ENCODE measurements around the gene MME.

Gene MME

DNA sequence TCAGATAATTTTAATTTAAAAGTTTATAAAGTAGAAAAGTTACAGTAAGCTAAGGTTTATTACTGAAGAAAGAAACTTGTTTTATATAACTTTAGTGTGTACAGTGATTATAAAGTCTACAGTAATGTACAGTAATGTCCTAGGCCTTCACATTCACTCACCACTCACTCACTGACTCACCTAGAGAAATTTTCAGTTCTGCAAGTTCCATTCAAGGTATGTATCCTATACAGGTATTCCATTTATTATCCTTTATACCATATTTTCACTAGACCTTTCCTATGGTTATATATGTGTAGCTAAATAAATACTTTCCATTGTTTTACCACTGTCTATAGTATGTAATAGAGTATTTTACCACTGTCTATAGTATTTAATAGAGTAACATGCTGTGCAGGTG, 33.2 kb upstream of the MME start:
- Histone ChIP-seq H3K9me3 (ENCODE audit: insufficient read depth, low read length) (peaks cover 8% of the 10 kb centered on the region), H3K4me3 (ENCODE audit: insufficient read length, low read depth) (no peak overlapping the region), H3K9ac (ENCODE audit: insufficient read length, low read depth) (no peak overlapping the region), H3K36me3 (ENCODE audit: insufficient read depth, insufficient read length, low read length) (no peaks in the 10 kb centered on the region), H3K4me1 (ENCODE audit: insufficient read depth, insufficient read length) (no peaks in the 10 kb centered on the region), H3K27me3 (ENCODE audit: insufficient read depth, insufficient read length) (no peaks in the 10 kb centered on the region)
- TF ChIP-seq ZNF274 (IDR thresholded peaks at IDR 0.05; ENCODE audit: low read depth, low read length) = no peak
- TF ChIP-seq SUZ12 (IDR thresholded peaks at IDR 0.05; ENCODE audit: extremely low read depth, insufficient read depth, insufficient read length) = no peak
- TF ChIP-seq YY1 (IDR thresholded peaks at IDR 0.05; ENCODE audit: insufficient read depth, insufficient read length) = no peak
- DNase-seq (ENCODE audit: low read depth, low spot score) = no peak

DNA sequence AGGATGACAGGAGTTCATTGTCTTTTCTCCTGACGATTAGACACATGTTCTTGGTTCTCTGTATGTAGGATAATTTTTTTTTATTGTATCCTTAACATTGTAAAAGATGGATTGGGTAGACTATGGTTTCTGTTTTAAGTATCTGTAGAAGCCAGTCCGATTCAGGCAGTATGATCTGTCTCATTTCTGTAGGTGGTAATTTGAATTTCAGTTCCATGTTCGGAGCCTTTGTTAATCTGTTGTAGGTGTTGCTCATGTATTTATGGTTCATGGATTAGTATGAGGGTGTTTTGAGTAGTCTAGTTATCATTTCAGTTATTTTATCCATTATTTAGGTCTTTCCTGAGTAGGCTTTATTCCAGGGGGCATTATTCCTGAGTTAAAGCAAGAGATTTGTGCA, 32.4 kb upstream of the MME start:
- no peak for TF ChIP-seq ZNF274 (IDR thresholded peaks at IDR 0.05; ENCODE audit: low read depth, low read length)
- no peak for TF ChIP-seq YY1 (IDR thresholded peaks at IDR 0.05; ENCODE audit: insufficient read depth, insufficient read length)
- no peak for TF ChIP-seq SUZ12 (IDR thresholded peaks at IDR 0.05; ENCODE audit: extremely low read depth, insufficient read depth, insufficient read length)
- Histone ChIP-seq H3K36me3 (ENCODE audit: insufficient read depth, insufficient read length, low read length) (no peaks in the 10 kb centered on the region), H3K27me3 (ENCODE audit: insufficient read depth, insufficient read length) (no peaks in the 10 kb centered on the region), H3K9ac (ENCODE audit: insufficient read length, low read depth) (no peak overlapping the region), H3K4me1 (ENCODE audit: insufficient read depth, insufficient read length) (no peaks in the 10 kb centered on the region), H3K9me3 (ENCODE audit: insufficient read depth, low read length) (peaks cover 16% of the 10 kb centered on the region), H3K4me3 (ENCODE audit: insufficient read length, low read depth) (no peak overlapping the region)
- no peak for DNase-seq (ENCODE audit: low read depth, low spot score)

DNA sequence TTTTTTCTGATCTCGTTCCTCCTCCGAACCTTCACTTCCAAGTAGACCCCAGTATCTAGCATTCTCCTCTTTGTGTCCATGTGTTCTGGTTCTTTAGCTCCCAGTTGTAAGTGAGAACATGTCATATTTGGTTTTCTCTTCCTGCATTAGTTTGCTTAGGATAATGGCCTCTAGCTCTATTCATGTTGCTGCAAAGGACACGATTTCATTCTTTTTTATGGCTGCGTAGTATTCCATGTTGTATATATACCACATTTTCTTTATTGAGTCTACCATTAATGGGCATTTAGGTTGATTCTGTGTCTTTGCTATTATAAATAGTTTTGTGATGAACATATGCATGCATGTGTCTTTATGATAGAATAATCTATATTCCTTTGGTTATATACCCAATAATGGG, 30.2 kb upstream of the MME start:
- H3K4me1 ChIP-seq (ENCODE audit: insufficient read depth, insufficient read length) = no peaks in the 10 kb centered on the region
- H3K9ac ChIP-seq (ENCODE audit: insufficient read length, low read depth) = no peak overlapping the region
- DNase-seq (ENCODE audit: low read depth, low spot score) = no peak
- H3K9me3 ChIP-seq (ENCODE audit: insufficient read depth, low read length) = peaks cover 26% of the 10 kb centered on the region
- H3K4me3 ChIP-seq (ENCODE audit: insufficient read length, low read depth) = no peak overlapping the region
- no peaks in the 10 kb centered on the region for H3K36me3 ChIP-seq (ENCODE audit: insufficient read depth, insufficient read length, low read length)
- no peaks in the 10 kb centered on the region for H3K27me3 ChIP-seq (ENCODE audit: insufficient read depth, insufficient read length)
- TF ChIP-seq YY1 (IDR thresholded peaks at IDR 0.05; ENCODE audit: insufficient read depth, insufficient read length) (no peak), ZNF274 (IDR thresholded peaks at IDR 0.05; ENCODE audit: low read depth, low read length) (no peak), SUZ12 (IDR thresholded peaks at IDR 0.05; ENCODE audit: extremely low read depth, insufficient read depth, insufficient read length) (no peak)

- Histone ChIP-seq H3K27me3 (ENCODE audit: insufficient read depth, insufficient read length) (no peaks in the 10 kb centered on the region), H3K4me1 (ENCODE audit: insufficient read depth, insufficient read length) (no peaks in the 10 kb centered on the region), H3K9me3 (ENCODE audit: insufficient read depth, low read length) (peaks cover 26% of the 10 kb centered on the region), H3K4me3 (ENCODE audit: insufficient read length, low read depth) (no peak overlapping the region), H3K36me3 (ENCODE audit: insufficient read depth, insufficient read length, low read length) (no peaks in the 10 kb centered on the region), H3K9ac (ENCODE audit: insufficient read length, low read depth) (no peak overlapping the region)
- no peak for DNase-seq (ENCODE audit: low read depth, low spot score)
- no peak for TF ChIP-seq ZNF274 (IDR thresholded peaks at IDR 0.05; ENCODE audit: low read depth, low read length)
- no peak for TF ChIP-seq SUZ12 (IDR thresholded peaks at IDR 0.05; ENCODE audit: extremely low read depth, insufficient read depth, insufficient read length)
- no peak for TF ChIP-seq YY1 (IDR thresholded peaks at IDR 0.05; ENCODE audit: insufficient read depth, insufficient read length)
Measured at GRCh38 chr3:155052470-155052869, 27.6 kb upstream of the MME start.

DNA sequence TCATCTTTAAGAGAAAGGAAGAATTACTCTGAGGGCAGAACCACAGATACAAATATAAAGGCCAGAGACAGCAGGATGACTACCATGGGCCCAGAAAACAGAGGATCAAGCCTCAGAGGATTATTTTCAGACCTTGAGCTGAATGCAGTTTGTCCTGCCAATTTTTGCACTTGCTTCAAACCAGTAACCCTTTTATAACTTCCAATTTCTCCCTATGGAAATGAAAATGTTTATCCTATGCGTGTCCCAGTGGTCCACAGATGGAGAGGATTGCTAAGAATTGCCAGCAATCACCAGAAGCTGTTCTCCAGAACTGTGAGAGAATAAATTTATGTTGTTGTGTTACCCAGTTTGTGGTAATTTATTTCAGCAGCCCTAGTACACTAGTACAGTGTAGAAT, 26.4 kb upstream of the MME start:
- H3K27me3 ChIP-seq (ENCODE audit: insufficient read depth, insufficient read length) = no peaks in the 10 kb centered on the region
- H3K4me3 ChIP-seq (ENCODE audit: insufficient read length, low read depth) = no peak overlapping the region
- H3K36me3 ChIP-seq (ENCODE audit: insufficient read depth, insufficient read length, low read length) = no peaks in the 10 kb centered on the region
- TF ChIP-seq SUZ12 (IDR thresholded peaks at IDR 0.05; ENCODE audit: extremely low read depth, insufficient read depth, insufficient read length) (no peak), YY1 (IDR thresholded peaks at IDR 0.05; ENCODE audit: insufficient read depth, insufficient read length) (no peak), ZNF274 (IDR thresholded peaks at IDR 0.05; ENCODE audit: low read depth, low read length) (no peak)
- H3K4me1 ChIP-seq (ENCODE audit: insufficient read depth, insufficient read length) = no peaks in the 10 kb centered on the region
- peaks cover 26% of the 10 kb centered on the region for H3K9me3 ChIP-seq (ENCODE audit: insufficient read depth, low read length)
- DNase-seq (ENCODE audit: low read depth, low spot score) = no peak
- no peak overlapping the region for H3K9ac ChIP-seq (ENCODE audit: insufficient read length, low read depth)

DNA sequence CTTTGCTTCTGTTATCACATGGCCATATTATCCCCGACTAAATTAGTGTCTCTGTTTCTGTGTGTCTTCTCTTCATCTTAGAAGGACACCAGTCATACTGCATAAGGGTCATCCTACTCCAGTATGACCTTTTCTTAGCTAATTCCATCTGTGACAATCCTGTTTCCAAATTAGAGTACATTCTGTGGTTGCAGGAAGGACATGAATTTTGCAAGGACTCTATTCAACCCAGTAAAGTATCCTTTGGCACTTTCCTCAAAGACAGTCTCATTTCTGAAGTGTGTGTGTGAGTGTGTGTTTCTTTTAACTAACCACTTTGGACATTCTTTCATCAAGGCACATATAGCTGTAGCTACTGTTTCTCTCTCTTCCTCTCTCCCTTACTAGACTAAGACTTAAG, 15.2 kb upstream of the MME start:
- H3K9ac ChIP-seq (ENCODE audit: insufficient read length, low read depth) = no peak overlapping the region
- no peak for TF ChIP-seq ZNF274 (IDR thresholded peaks at IDR 0.05; ENCODE audit: low read depth, low read length)
- TF ChIP-seq SUZ12 (IDR thresholded peaks at IDR 0.05; ENCODE audit: extremely low read depth, insufficient read depth, insufficient read length) = no peak
- TF ChIP-seq YY1 (IDR thresholded peaks at IDR 0.05; ENCODE audit: insufficient read depth, insufficient read length) = no peak
- no peaks in the 10 kb centered on the region for H3K9me3 ChIP-seq (ENCODE audit: insufficient read depth, low read length)
- no peaks in the 10 kb centered on the region for H3K4me1 ChIP-seq (ENCODE audit: insufficient read depth, insufficient read length)
- H3K27me3 ChIP-seq (ENCODE audit: insufficient read depth, insufficient read length) = no peaks in the 10 kb centered on the region
- H3K4me3 ChIP-seq (ENCODE audit: insufficient read length, low read depth) = no peak overlapping the region
- no peaks in the 10 kb centered on the region for H3K36me3 ChIP-seq (ENCODE audit: insufficient read depth, insufficient read length, low read length)
- DNase-seq (ENCODE audit: low read depth, low spot score) = no peak

DNA sequence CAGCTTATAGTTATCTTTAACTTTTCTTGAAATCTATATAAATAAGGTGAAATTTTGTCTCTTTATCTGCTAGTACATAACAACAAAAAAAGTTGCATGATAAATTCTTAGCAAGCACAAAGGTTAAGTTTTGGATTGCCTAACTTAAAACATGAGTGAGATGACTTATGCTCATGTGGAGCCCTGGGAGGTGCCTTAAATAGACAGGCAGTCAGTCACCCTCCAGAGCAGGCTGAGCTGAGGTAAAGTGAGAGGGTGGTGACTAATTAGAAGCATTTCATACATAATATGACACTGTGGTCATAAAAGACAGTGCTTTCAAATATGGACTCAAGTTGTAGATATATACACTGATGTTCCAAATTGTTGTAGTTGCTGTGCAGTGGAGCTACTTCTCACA, 14.6 kb upstream of the MME start:
- DNase-seq (ENCODE audit: low read depth, low spot score) = no peak

GRCh38 chr3:155069729-155070128, 10.4 kb upstream of the MME start:
- no peak for DNase-seq (ENCODE audit: low read depth, low spot score)
- no peak for TF ChIP-seq ZNF274 (IDR thresholded peaks at IDR 0.05; ENCODE audit: low read depth, low read length)
- TF ChIP-seq SUZ12 (IDR thresholded peaks at IDR 0.05; ENCODE audit: extremely low read depth, insufficient read depth, insufficient read length) = no peak
- TF ChIP-seq YY1 (IDR thresholded peaks at IDR 0.05; ENCODE audit: insufficient read depth, insufficient read length) = no peak
- no peak overlapping the region for H3K9ac ChIP-seq (ENCODE audit: insufficient read length, low read depth)
- H3K27me3 ChIP-seq (ENCODE audit: insufficient read depth, insufficient read length) = no peaks in the 10 kb centered on the region
- no peak overlapping the region for H3K4me3 ChIP-seq (ENCODE audit: insufficient read length, low read depth)
- no peaks in the 10 kb centered on the region for H3K9me3 ChIP-seq (ENCODE audit: insufficient read depth, low read length)
- H3K36me3 ChIP-seq (ENCODE audit: insufficient read depth, insufficient read length, low read length) = no peaks in the 10 kb centered on the region
- no peaks in the 10 kb centered on the region for H3K4me1 ChIP-seq (ENCODE audit: insufficient read depth, insufficient read length)

More for the DNA sequence above, 14.6 kb upstream of the MME start:
- no peaks in the 10 kb centered on the region for H3K27me3 ChIP-seq (ENCODE audit: insufficient read depth, insufficient read length)
- H3K4me1 ChIP-seq (ENCODE audit: insufficient read depth, insufficient read length) = no peaks in the 10 kb centered on the region
- no peak overlapping the region for H3K9ac ChIP-seq (ENCODE audit: insufficient read length, low read depth)
- no peaks in the 10 kb centered on the region for H3K36me3 ChIP-seq (ENCODE audit: insufficient read depth, insufficient read length, low read length)
- H3K9me3 ChIP-seq (ENCODE audit: insufficient read depth, low read length) = no peaks in the 10 kb centered on the region
- no peak for TF ChIP-seq SUZ12 (IDR thresholded peaks at IDR 0.05; ENCODE audit: extremely low read depth, insufficient read depth, insufficient read length)
- no peak for TF ChIP-seq YY1 (IDR thresholded peaks at IDR 0.05; ENCODE audit: insufficient read depth, insufficient read length)
- no peak for TF ChIP-seq ZNF274 (IDR thresholded peaks at IDR 0.05; ENCODE audit: low read depth, low read length)
- no peak overlapping the region for H3K4me3 ChIP-seq (ENCODE audit: insufficient read length, low read depth)

Data from NT2/D1 (cell line).